ENCODE data around the gene KCND3.

KCND3 gene

DNA sequence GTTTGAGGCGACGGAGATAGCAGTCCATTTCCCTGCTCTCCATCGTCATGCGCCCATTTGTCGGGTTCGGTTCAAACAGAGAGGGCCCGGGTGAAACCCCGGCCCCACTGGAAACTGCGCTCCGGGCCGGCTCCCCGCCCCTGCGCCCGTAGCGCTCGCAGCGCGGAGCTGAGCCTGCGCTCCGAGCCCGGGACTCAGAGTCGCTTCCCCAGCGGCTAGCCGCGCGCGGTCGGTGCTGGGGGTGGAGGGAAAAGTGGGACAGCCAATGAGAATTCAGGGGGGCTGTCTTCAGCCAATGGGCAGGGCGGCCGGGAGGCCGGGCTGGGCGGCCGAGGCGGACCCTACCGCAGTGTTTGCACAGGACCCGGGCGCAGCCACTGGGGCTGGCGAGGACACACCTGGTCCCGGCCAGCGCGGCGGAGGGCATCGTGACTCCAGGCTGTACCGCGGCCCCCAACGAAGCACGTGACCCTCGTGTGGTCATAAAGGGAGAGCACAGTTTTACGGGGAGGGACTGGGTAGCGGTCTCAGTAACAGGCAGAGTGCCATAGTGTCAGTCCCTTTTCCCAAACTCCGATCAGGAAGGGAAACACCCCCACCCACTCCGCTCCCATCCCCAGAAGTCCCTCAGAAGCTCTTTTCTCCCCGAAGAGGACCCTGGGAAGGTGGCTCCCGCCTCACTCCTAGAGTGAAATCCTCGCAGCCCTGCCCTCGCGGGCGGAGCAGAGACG, 250.1 kb downstream of the KCND3 start, which contains the start of gene INKA2:
INKA2 (minus strand) TSS at position 202 of the 731 bp plus-strand sequence; CDS start at position 49, 153 bp downstream.
- no peak for TF ChIP-seq POLR2AphosphoS5 (IDR thresholded peaks at IDR 0.05; ENCODE audit: low read depth, low read length)

DNA sequence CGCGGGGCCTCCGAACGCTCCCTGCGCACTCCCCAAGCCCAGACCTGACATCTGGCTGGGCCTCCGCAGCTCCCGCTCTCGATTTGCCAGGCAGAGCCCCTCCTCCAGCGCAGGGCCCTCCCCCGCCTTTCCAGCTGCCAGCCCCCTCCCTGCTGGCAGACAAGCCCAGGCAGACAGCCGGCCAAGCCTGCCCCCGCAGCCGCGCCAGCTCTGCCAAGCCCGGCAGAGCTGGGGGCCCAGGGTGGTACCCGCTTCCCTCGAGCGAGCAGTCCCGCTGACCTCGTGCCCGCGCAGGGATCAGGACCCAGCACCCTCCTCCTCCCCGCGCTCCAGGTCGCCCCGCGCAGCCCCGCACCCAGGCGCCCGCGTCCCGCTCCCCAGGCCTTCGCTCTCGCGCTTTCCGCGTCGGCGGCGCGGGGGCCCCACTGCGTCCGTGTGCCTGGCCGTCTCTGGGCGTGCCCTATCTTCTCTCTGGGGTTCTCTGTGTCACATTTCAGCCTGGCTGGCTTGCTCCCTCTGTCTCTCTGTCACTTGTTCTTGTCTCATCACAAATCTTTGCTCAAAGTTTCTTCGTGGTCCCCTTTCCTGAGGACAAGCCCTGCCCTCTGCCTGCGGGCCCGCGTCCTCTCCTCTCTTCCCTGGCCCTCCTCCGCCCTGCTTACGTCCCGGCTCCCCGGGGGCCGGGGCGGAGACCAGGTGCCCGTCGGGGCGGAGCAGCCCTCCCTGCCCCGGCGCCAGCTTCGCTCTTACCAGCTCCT, 250.9 kb downstream of the KCND3 start:
- TF ChIP-seq, protein P1, sequence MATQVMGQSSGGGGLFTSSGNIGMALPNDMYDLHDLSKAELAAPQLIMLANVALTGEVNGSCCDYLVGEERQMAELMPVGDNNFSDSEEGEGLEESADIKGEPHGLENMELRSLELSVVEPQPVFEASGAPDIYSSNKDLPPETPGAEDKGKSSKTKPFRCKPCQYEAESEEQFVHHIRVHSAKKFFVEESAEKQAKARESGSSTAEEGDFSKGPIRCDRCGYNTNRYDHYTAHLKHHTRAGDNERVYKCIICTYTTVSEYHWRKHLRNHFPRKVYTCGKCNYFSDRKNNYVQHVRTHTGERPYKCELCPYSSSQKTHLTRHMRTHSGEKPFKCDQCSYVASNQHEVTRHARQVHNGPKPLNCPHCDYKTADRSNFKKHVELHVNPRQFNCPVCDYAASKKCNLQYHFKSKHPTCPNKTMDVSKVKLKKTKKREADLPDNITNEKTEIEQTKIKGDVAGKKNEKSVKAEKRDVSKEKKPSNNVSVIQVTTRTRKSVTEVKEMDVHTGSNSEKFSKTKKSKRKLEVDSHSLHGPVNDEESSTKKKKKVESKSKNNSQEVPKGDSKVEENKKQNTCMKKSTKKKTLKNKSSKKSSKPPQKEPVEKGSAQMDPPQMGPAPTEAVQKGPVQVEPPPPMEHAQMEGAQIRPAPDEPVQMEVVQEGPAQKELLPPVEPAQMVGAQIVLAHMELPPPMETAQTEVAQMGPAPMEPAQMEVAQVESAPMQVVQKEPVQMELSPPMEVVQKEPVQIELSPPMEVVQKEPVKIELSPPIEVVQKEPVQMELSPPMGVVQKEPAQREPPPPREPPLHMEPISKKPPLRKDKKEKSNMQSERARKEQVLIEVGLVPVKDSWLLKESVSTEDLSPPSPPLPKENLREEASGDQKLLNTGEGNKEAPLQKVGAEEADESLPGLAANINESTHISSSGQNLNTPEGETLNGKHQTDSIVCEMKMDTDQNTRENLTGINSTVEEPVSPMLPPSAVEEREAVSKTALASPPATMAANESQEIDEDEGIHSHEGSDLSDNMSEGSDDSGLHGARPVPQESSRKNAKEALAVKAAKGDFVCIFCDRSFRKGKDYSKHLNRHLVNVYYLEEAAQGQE (IDR thresholded peaks at IDR 0.05; ENCODE audit: insufficient read depth in 1 of 2, low read depth in 2 of 2, low read length in 2 of 2) = no peak
- no peak for TF ChIP-seq TAF1 (IDR thresholded peaks at IDR 0.05; ENCODE audit: borderline replicate concordance, insufficient read depth, low read length)
- no peak for TF ChIP-seq SIN3A (IDR thresholded peaks at IDR 0.05; ENCODE audit: borderline replicate concordance, insufficient read depth, low read length)

DNA sequence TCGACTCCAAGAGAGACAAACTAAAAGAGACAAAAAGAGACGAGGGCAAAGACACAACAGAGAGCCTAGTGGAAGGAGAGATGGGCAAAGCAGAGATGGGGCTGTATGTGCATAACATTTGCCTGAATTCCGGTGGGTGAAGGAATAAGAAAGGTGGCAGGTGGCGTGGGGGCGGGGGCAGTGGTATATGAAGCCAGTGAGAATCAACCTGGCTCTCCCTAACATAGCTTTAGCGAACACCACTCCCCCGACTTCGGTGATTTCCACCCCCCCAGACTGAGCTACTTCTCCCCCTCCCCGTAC, 251.4 kb downstream of the KCND3 start:
- TF ChIP-seq POLR2AphosphoS5 (IDR thresholded peaks at IDR 0.05; ENCODE audit: low read depth, low read length) (no peak), SIN3A (IDR thresholded peaks at IDR 0.05; ENCODE audit: borderline replicate concordance, insufficient read depth, low read length) (no peak), TAF1 (IDR thresholded peaks at IDR 0.05; ENCODE audit: borderline replicate concordance, insufficient read depth, low read length) (no peak), FOXP2 (optimal IDR thresholded peaks at IDR 0.05; ENCODE audit: borderline replicate concordance, extremely low read depth, extremely low read length, insufficient read depth) (no peak)
- TF ChIP-seq, protein P1 (IDR thresholded peaks at IDR 0.05; ENCODE audit: insufficient read depth in 1 of 2, low read depth in 2 of 2, low read length in 2 of 2) = no peak

DNA sequence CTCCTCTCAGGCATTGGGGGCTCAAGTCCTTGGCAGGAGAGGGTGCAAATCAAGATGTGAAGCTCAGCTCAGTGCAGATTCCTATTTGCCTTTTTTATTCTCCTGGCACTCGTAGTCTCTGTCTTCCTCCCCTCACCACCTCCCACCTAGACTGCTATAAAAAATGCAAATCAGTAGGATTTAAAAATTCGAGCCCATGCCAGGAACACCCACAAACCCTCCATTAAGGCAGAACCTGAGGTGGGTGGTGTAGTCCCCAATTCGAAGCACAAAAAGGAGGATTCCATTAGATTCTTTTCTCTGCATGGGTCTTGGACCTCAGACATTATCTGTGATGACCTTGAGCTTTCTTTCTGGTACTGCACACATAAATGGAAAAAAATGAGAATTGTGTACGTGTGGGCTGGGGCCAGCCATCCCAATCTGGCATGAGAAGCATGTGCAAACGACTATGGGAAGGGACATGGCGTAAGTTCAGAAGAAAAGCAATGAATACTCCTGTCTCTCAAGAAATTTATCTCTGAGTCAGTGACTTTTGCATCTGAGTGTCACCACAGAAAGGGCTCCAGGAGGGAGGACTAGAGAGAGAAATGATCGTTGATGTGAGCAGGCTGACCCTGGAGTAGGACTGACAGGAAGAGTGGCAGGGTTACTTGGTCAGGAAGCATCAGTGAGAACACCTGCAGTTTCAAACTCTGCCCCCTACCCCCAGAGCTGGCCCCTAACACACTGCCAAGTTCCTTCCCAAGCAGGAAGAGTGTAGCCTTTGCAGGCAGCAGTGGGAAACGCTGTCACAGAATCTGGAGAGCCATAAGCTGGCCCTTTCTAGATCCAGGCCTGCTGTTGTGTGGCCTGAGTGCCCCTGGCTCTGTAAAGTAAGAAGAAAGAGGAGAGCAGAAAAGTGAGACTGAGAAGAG, 252.0 kb downstream of the KCND3 start:
- TF ChIP-seq SIN3A (IDR thresholded peaks at IDR 0.05; ENCODE audit: borderline replicate concordance, insufficient read depth, low read length) = no peak
- TF ChIP-seq POLR2AphosphoS5 (IDR thresholded peaks at IDR 0.05; ENCODE audit: low read depth, low read length) = no peak

DNA sequence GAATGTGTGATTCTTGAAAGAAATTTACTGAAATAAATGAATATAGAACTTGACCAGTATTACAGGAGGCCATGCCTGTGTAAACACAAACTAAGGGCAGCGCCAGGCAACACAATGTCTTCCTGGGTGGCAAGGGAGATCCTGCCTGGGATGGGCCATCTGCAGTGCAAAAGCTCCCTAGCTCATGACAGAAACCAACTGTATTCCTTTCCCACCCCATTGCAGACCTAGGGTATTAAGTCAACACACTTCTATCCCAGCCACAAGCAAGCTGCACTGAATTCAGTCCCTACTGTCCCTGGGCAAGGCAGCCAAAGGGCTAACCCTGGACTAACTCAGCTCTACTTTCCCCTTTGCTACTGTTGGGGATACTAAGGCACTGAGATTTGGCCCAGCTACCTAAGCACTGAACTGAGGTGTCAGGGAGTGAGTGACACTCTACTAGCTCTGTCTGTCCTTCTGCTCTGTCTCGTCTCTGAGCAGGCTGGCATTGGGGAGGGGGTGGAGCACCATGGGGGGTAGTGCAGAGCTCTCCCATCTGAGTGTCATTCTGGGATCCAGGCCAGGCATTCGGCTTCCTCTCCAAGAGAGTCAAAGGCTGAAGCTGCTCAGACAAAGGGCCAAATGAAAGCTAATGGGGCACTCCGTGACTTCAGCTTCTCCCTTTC, 252.8 kb downstream of the KCND3 start:
- TF ChIP-seq, protein P1 (IDR thresholded peaks at IDR 0.05; ENCODE audit: insufficient read depth in 1 of 2, low read depth in 2 of 2, low read length in 2 of 2) = no peak
- TF ChIP-seq POLR2AphosphoS5 (IDR thresholded peaks at IDR 0.05; ENCODE audit: low read depth, low read length) = no peak
- TF ChIP-seq SIN3A (IDR thresholded peaks at IDR 0.05; ENCODE audit: borderline replicate concordance, insufficient read depth, low read length) = no peak
- no peak for TF ChIP-seq FOXP2 (optimal IDR thresholded peaks at IDR 0.05; ENCODE audit: borderline replicate concordance, extremely low read depth, extremely low read length, insufficient read depth)
- no peak for TF ChIP-seq TAF1 (IDR thresholded peaks at IDR 0.05; ENCODE audit: borderline replicate concordance, insufficient read depth, low read length)

All from PFSK-1 (cell line).